Activated naive CD8-positive, alpha-beta T cell treated with anti-CD3 and anti-CD28 coated beads, Interleukin-2, amount 10 ng/mL, durations not matched to agents 7 days and 5 days (primary cell): Measurements from ENCODE around the gene ITGA2B. TPM values are rescaled to one million over a fixed set of nuclear protein-coding genes. Genes with fewer than 3 reads are reported as not detected.
"Not testable (repeated sequence)": the region's sequence is repeated elsewhere in the genome, so short reads cannot be mapped to it uniquely, and the experiment has no call there.

Experiments used
- ATAC-seq: fragments of 150-1000 bp; cut with Tn5 transposase; one replicate; pipeline ENCODE4 v1.10.0; 2021; ENCODE audit warnings: low read depth, moderate library complexity
- POLR2A ChIA-PET: fragments of 350-600 bp; sonication (Branson Sonifier 250); formaldehyde crosslinking; loops from one replicate; lab custom pipeline; 2021; ENCODE audit warnings: antibody characterized with exemption; lab: Charles Lee
- DNase-seq: peaks from one replicate; pipeline ENCODE4 v3.0.0; 2021
- H3K27ac Mint-ChIP-seq: one replicate; pipeline ENCODE4 v1.8.0; 2022; ENCODE audit warnings: mild to moderate bottlenecking, mixed read lengths
- H3K27me3 Mint-ChIP-seq: one replicate; pipeline ENCODE4 v1.8.0; 2022; ENCODE audit warnings: mild to moderate bottlenecking, moderate library complexity, mixed read lengths
- H3K36me3 Mint-ChIP-seq: one replicate; pipeline ENCODE4 v1.8.0; 2021; ENCODE audit warnings: mild to moderate bottlenecking, mixed read lengths
- H3K4me1 Mint-ChIP-seq: one replicate; pipeline ENCODE4 v1.8.0; 2021; ENCODE audit warnings: mixed read lengths
- H3K4me3 Mint-ChIP-seq: one replicate; pipeline ENCODE4 v1.8.0; 2022; ENCODE audit warnings: mild to moderate bottlenecking, moderate library complexity, mixed read lengths
- H3K9me3 Mint-ChIP-seq: one replicate; pipeline ENCODE4 v1.8.0; 2021; ENCODE audit warnings: mixed read lengths
- total RNA-seq, 2 experiments: library from RNA; stranded (reverse); gene quantifications; one replicate each; pipeline ENCODE4 v1.2.3, GENCODE V29; 2021

The ITGA2B gene
- total RNA-seq, 2 experiments from 2014 or later, result 0.34 to 0.83 TPM

GRCh38 chr17:44348988-44349364 lies 40.5 kb downstream of the ITGA2B start:
- H3K27me3 Mint-ChIP-seq, result peaks cover 2% of the 10 kb centered on the region
- POLR2A ChIA-PET, result no interaction called here
- no peak for ATAC-seq
- H3K4me1 Mint-ChIP-seq, result peaks cover 24% of the 10 kb centered on the region
- no peak overlapping the region for H3K4me3 Mint-ChIP-seq
- no peaks in the 10 kb centered on the region for H3K9me3 Mint-ChIP-seq
- H3K27ac Mint-ChIP-seq, result no peak overlapping the region
- peaks cover 3% of the 10 kb centered on the region for H3K36me3 Mint-ChIP-seq
- DNase-seq, result no peak

DNA sequence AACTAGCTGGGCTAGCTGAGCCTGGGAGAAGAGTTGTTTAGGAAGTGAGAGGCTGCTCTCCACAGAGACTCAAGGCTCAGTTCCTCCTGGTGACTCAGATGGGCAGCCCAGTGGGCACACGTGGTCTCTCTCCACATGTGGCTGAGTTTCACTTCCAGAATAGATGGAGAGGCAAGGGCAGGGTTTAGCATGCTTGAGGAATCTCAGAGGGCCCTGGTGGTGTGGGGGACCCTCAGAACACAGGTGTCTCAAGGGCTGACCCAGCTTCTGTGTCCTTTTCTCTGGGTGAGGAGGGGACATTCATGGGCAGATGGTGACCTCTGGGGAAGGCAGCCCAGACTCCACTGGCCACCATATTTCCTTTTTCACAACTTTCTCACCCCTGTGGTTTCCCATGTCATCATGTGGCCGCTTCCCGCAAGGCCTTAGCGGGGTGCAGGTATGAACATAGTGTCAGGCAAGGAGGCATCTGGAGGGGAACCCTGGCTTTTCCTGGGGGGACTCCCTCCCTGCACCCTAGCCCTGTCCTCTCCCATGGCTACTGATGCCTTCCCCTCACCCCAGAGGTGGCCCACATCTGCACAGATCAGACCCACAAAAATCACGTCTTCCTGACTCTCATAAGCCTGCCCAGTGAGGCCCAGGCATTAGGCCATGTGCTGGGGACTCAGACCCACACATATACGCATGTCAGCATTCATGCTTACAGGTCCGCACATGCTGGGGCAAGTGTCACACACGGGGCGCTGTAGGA lies 41.0 kb downstream of the ITGA2B start:
- POLR2A ChIA-PET, result interaction anchor here (0.5 kb wide), 1 partner anchor 175 kb away, joined by 5 read pairs; no protein-coding TSS in a partner anchor
- DNase-seq, result no peak
- H3K27me3 Mint-ChIP-seq, result peaks cover 5% of the 10 kb centered on the region
- H3K4me1 Mint-ChIP-seq, result peaks cover 24% of the 10 kb centered on the region
- no peak for ATAC-seq
- H3K36me3 Mint-ChIP-seq, result peaks cover 3% of the 10 kb centered on the region
- H3K9me3 Mint-ChIP-seq, result no peaks in the 10 kb centered on the region
- peak overlapping the region; percentile 37 for H3K27ac Mint-ChIP-seq
- no peak overlapping the region for H3K4me3 Mint-ChIP-seq

- H3K4me3 Mint-ChIP-seq, H3K27ac Mint-ChIP-seq, H3K9me3 Mint-ChIP-seq, ATAC-seq, H3K36me3 Mint-ChIP-seq, DNase-seq: not testable (repeated sequence)
- peaks cover 23% of the 10 kb centered on the region for H3K4me1 Mint-ChIP-seq
- H3K27me3 Mint-ChIP-seq, result peaks cover 12% of the 10 kb centered on the region
- POLR2A ChIA-PET, result interaction anchor here (0.5 kb wide), 1 partner anchor 174 kb away, joined by 5 read pairs; no protein-coding TSS in a partner anchor
Measured at GRCh38 chr17:44347206-44348055, 42.0 kb downstream of the ITGA2B start.

- Mint-ChIP-seq H3K9me3 (no peaks in the 10 kb centered on the region), H3K36me3 (no peaks in the 10 kb centered on the region), H3K27ac (no peak overlapping the region), H3K27me3 (peaks cover 16% of the 10 kb centered on the region), H3K4me1 (peaks cover 23% of the 10 kb centered on the region), H3K4me3 (peak overlapping the region; percentile 93)
- POLR2A ChIA-PET, result interaction anchor here (0.8 to 1.9 kb wide), 6 partner anchors 13 to 148 kb away, joined by 3 to 15 read pairs (median 4); partner anchors contain the start of gene UBTF
- DNase-seq, result no peak
- no peak for ATAC-seq
Measured at GRCh38 chr17:44346064-44346844, 43.2 kb downstream of the ITGA2B start.

DNA sequence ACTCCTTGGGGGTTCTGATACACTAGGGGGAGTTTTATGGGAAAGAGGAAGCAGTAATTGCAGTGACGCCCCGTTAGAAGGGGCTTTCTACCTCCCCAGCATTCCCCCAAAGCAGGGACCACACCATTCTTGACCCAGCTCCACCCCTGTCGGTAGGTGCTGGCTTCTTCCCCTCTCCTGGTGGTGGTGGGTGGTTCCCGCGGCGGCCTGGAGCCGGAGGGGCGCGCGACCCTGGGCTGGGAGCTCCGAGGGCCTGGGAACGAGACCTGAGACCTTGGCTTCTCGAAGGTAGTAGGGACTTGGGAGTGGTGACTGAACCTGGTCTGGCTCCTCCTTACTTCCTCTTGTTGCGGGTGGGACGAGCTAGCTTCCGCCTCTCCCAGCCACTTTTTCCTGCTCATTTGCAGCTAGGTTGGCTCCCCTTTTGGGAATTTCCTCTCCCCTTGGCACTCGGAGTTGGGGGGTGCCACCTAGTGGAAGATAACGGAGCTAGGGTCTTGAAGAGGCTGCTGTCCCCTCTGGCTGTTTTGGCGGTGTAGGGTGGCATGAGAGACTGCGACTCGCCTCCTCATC lies 43.9 kb downstream of the ITGA2B start:
- Mint-ChIP-seq H3K4me3 (peak overlapping the region; percentile 93), H3K4me1 (peaks cover 23% of the 10 kb centered on the region), H3K9me3 (no peaks in the 10 kb centered on the region), H3K27me3 (peaks cover 18% of the 10 kb centered on the region), H3K36me3 (no peaks in the 10 kb centered on the region), H3K27ac (peak overlapping the region; percentile 79)
- DNase-seq (peak; percentile 65), ATAC-seq (peak; percentile 28)
- POLR2A ChIA-PET, result interaction anchor here (0.8 to 1.9 kb wide), 7 partner anchors 12 to 159 kb away, joined by 3 to 15 read pairs (median 4); partner anchors contain the start of genes TMUB2 and UBTF

- H3K27me3 Mint-ChIP-seq, result peaks cover 19% of the 10 kb centered on the region
- ATAC-seq (peak; percentile 99), DNase-seq (peak; percentile 79)
- H3K27ac Mint-ChIP-seq, result peak within 1 kb of the TSS; percentile 79
- H3K36me3 Mint-ChIP-seq, result no peaks in the 10 kb centered on the region
- POLR2A ChIA-PET, result interaction anchor here (0.8 to 1.9 kb wide), 7 partner anchors 9 to 159 kb away, joined by 3 to 15 read pairs (median 3); partner anchors contain the start of gene TMUB2
- H3K4me1 Mint-ChIP-seq, result peaks cover 23% of the 10 kb centered on the region
- no peaks in the 10 kb centered on the region for H3K9me3 Mint-ChIP-seq
- H3K4me3 Mint-ChIP-seq, result peak within 1 kb of the TSS; percentile 93
Measured at GRCh38 chr17:44344939-44345453, 44.5 kb downstream of the ITGA2B start, which contains the start of gene GRN. Gene GRN (plus strand): TSS chr17:44345302. CDS start chr17:44349165, 3,863 bp downstream.

DNA sequence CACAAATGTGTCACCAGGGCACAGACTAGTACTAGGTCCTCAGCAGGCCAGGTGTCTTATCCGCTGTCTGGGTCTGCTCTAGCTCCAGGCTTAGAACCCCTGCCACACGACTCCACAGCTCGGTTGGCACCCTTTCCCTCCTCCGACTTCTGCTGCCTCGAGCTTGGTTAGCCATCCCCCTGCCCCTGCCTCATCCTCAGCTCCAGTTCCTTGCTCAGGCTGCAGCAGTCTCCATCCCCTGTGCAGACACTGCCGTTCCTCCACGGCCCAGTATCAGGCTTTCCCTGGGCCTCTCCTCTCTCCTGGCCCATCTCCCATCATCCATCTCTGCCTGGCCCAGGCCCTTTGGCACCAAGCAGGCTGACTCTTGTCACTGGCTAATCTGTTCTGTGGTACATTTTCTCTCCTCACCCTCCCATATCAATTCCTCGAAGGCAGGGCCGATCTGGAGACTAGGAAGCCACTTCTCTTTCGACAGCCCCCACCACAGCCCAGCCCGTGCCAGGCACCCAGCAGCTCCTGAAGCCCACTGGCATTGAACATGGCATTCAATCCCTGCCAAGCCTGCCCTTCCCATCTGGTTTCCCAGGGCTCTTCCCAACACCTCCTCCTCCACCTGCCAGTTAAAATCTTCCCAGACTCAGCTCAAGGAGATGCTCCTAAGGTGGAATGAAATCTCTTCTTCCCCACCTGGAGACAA lies 45.8 kb downstream of the ITGA2B start:
- POLR2A ChIA-PET, result no interaction called here
- no peaks in the 10 kb centered on the region for H3K9me3 Mint-ChIP-seq
- peaks cover 20% of the 10 kb centered on the region for H3K27me3 Mint-ChIP-seq
- H3K4me3 Mint-ChIP-seq, result no peak overlapping the region
- H3K27ac Mint-ChIP-seq, result no peak overlapping the region
- H3K36me3 Mint-ChIP-seq, result no peaks in the 10 kb centered on the region
- no peak for ATAC-seq
- peaks cover 21% of the 10 kb centered on the region for H3K4me1 Mint-ChIP-seq
- no peak for DNase-seq

- H3K27ac Mint-ChIP-seq, H3K36me3 Mint-ChIP-seq, H3K9me3 Mint-ChIP-seq, ATAC-seq, H3K4me1 Mint-ChIP-seq, POLR2A ChIA-PET, H3K4me3 Mint-ChIP-seq, DNase-seq: not testable (repeated sequence)
- H3K27me3 Mint-ChIP-seq, result peaks cover 22% of the 10 kb centered on the region
Measured at GRCh38 chr17:44340553-44340952, 48.9 kb downstream of the ITGA2B start.

DNA sequence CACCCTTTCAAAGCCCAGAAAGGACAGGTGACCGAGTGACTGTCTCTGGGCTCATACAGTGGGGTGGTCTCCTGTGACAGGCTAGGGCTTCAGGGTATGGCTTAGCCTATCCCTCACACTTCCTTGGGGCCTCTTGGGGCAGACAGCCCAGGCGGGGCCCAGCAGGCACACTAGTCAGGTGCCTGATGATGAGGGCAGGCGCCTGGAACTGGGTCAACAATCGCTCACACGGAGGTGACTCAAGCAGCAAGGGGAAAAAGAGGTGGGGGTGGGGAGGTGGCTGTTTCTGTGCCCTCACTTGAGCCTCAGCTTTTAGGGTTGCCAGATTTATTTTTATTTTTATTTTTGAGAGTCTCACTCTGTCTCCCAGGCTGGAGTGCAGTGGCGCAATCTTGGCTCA lies 50.7 kb downstream of the ITGA2B start:
- Mint-ChIP-seq H3K9me3 (no peaks in the 10 kb centered on the region), H3K4me1 (no peaks in the 10 kb centered on the region), H3K4me3 (no peak overlapping the region), H3K27me3 (peaks cover 22% of the 10 kb centered on the region), H3K27ac (no peak overlapping the region), H3K36me3 (no peaks in the 10 kb centered on the region)
- POLR2A ChIA-PET, result no interaction called here
- no peak for DNase-seq
- ATAC-seq, result no peak

GRCh38 chr17:44335968-44336367 lies 53.5 kb downstream of the ITGA2B start:
- no peaks in the 10 kb centered on the region for H3K36me3 Mint-ChIP-seq
- no peaks in the 10 kb centered on the region for H3K9me3 Mint-ChIP-seq
- H3K27me3 Mint-ChIP-seq, result peaks cover 6% of the 10 kb centered on the region
- POLR2A ChIA-PET, result no interaction called here
- DNase-seq (no peak), ATAC-seq (no peak)
- H3K4me1 Mint-ChIP-seq, result peaks cover 7% of the 10 kb centered on the region
- H3K4me3 Mint-ChIP-seq, result no peak overlapping the region
- no peak overlapping the region for H3K27ac Mint-ChIP-seq

DNA sequence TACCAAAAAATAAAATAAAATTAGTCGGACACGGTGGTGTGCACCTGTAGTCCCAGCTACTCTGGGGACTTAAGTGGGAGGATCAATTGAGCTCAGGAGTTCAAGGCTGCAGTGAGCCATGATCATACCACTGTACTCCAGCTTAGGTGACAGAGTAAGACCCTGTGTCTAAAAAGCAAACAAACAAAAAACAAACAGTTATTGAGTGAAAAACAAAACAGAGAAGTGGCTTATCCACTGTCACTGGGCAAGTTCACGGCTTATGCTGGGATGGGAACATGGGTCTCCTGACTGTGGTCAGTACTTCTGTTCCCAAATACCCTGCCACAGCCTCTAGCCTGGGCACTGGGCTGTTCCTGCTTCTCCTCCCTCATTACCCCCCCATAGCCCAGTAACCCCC lies 53.9 kb downstream of the ITGA2B start:
- H3K4me1 Mint-ChIP-seq, result peaks cover 7% of the 10 kb centered on the region
- DNase-seq, result no peak
- POLR2A ChIA-PET, result no interaction called here
- no peak overlapping the region for H3K27ac Mint-ChIP-seq
- ATAC-seq, result no peak
- H3K9me3 Mint-ChIP-seq, result no peaks in the 10 kb centered on the region
- H3K36me3 Mint-ChIP-seq, result no peaks in the 10 kb centered on the region
- H3K4me3 Mint-ChIP-seq, result no peak overlapping the region
- H3K27me3 Mint-ChIP-seq, result peaks cover 5% of the 10 kb centered on the region

GRCh38 chr17:44334727-44335126 lies 54.7 kb downstream of the ITGA2B start:
- H3K9me3 Mint-ChIP-seq, result no peaks in the 10 kb centered on the region
- no peak overlapping the region for H3K4me3 Mint-ChIP-seq
- H3K4me1 Mint-ChIP-seq, result peaks cover 7% of the 10 kb centered on the region
- H3K27me3 Mint-ChIP-seq, result peaks cover 2% of the 10 kb centered on the region
- no peak for DNase-seq
- no peak overlapping the region for H3K27ac Mint-ChIP-seq
- ATAC-seq, result no peak
- POLR2A ChIA-PET, result interaction anchor here (0.9 kb wide), 1 partner anchor 125 kb away, joined by 3 read pairs; no protein-coding TSS in a partner anchor
- H3K36me3 Mint-ChIP-seq, result no peaks in the 10 kb centered on the region
